ENCODE results near the gene MNX1.

DNA sequence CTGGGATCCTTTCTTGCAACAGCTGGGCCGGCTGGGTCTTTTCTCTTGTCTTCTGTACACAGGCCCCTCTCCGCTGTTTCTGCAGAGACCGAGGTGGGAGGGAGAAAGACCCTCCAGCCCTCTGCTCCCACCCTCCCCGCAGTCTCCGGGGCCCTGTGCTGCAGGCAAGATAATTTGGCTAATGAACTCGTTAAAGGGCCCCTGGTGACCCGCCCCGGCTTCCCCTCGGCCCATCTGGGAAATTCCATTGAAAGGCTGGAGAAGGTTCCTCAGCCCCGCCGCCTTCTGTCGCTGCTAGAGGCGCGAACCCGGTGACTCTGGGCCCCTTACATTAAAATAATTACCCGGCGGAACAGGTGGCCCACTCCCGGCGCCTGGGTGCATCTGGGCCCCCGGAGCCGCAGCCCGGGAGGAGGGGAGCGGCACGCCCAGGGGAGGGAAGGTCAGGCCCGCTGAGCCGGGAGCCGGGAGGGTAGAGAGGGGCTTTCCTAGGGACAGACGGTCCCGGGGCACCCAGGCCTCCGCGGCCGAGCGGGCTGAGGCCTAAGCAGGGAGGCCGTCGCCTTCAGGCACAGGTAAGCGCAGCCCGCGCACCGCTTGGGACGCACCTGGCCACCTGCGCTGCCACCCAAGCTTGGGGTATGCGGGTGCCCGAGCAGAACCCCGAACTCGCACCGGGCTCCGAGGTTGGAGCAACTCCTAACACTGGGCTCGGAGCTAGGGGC, 7.3 kb upstream of the MNX1 start:
- TF ChIP-seq CTCF (IDR thresholded peaks at IDR 0.05; ENCODE audit: low read depth, low read length, poor library complexity, severe bottlenecking) (no peak), EZH2phosphoT487 (IDR thresholded peaks at IDR 0.05; ENCODE audit: borderline replicate concordance, low read length) (no peak)
